Germinal center (tissue), 1 donor: ENCODE results near the gene DLX2.
A peak's percentile ranks its signal among the peaks of the same experiment; 100 is the strongest.

Experiments used
- DNase-seq: peaks from one replicate; pipeline ENCODE4 v3.0.0; 2012; ENCODE audit warnings: mixed read lengths, low spot score

DLX2 gene

GRCh38 chr2:172107690-172108586 lies 5.2 kb upstream of the DLX2 start:
- peak; percentile 1 for DNase-seq

GRCh38 chr2:172106108-172106961 lies 3.6 kb upstream of the DLX2 start:
- peak; percentile 52 for DNase-seq

GRCh38 chr2:172105471-172106107 lies 2.9 kb upstream of the DLX2 start:
- DNase-seq, result peak; percentile 2

- DNase-seq, result peak; percentile 77
These were observed 972 bp upstream of the DLX2 start for GRCh38 chr2:172103471-172104272.

DNA sequence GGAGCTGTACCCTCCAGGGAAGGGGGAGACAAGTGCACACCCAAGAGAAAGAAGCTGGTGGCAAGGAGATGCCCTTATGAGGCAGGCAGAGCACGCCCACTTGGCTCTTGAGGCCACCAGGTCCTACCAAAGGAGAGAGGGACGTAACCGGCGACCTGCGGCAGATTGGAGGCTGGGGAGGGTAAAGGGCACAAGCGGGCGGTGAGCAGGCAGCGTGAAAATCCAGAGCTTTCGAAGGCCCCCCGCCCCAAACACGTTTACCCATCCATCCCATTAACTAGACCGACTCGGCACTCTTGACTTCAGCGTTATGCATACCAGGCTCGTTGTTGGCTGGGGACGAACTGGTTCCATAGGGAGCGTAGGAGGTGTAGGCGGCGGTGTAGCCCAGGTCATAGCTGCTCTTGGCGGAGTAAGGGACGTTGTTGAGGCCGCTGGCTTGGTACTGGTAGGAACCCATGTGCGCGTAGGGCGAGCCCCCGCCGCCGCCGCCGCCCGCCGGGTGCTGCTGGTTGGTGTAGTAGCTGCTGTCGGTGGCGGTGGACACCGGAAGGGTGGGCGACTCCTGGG lies 794 bp downstream of the DLX2 start:
- DNase-seq, result peak; percentile 7

GRCh38 chr2:172100935-172101820 lies 1.5 kb downstream of the DLX2 start:
- peak; percentile 5 for DNase-seq

DNA sequence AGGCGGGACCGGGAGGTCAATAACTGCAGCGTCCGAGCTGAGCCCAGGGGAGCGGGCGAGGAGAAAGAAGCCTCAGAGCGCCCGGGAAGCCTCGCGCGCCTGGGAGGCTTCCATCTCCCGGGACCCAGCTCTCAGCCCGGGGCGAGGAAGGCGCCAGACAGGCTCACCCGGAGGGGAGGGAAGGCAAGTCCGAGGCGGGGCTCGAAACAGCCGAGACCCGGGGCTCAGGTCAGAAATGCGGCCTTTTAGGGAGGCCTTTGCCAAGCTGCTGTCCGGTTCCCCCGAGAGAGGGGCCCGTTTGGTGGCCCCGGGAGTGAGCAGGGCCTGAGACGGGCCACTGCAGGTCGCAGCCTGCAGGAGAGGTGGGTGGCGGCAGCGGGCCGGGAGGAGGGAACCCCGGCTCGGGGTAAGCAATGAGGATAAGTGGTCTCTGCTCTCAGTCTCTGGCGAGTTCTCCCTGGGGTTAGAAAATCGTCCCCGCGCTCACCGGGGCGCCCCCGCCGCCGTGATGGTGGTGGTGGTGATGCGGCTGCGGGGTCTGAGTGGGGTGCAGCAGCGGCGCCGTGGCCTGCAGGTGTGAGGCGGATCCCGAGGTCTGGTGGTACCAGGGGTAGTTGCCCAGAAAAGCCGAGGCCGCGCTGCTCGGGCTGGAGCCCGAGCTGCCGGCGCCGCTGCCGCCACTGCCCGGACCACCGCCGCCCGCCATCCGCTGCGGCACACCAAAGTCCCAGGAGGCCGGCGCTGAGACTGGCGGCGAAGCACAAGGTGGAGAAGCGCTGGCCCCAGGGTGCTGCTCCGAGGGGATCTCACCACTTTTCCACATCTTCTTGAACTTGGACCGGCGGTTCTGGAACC lies 2.4 kb downstream of the DLX2 start:
- no peak for DNase-seq

DNA sequence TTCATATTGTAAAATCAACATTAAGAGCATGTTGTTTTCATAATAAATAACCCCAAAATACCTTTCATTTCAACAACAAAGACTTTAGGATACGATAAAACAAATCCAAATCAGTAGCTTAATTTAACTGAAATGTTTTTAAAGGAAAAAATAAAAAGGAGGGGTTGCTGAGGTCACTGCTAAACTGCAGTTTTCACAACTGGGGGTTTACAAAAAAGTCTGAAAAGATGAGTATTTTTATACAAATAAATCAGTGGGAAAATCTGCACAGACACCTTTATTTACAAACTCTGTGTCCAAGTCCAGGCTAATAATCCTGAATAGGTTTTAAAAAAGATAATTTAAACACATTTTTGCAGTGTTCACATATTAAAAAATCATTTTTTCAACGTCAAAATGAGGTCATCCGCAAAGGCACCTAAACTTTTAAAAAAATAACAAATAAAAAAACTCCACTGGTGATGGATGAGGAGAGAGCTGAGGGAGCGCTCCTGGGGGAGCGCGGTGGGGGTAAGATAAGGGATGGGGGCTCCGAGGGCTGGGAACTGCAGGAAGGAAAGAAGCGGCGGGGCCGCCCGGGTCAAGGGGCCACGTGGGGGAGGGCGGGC lies 3.1 kb downstream of the DLX2 start:
- DNase-seq, result no peak

DNA sequence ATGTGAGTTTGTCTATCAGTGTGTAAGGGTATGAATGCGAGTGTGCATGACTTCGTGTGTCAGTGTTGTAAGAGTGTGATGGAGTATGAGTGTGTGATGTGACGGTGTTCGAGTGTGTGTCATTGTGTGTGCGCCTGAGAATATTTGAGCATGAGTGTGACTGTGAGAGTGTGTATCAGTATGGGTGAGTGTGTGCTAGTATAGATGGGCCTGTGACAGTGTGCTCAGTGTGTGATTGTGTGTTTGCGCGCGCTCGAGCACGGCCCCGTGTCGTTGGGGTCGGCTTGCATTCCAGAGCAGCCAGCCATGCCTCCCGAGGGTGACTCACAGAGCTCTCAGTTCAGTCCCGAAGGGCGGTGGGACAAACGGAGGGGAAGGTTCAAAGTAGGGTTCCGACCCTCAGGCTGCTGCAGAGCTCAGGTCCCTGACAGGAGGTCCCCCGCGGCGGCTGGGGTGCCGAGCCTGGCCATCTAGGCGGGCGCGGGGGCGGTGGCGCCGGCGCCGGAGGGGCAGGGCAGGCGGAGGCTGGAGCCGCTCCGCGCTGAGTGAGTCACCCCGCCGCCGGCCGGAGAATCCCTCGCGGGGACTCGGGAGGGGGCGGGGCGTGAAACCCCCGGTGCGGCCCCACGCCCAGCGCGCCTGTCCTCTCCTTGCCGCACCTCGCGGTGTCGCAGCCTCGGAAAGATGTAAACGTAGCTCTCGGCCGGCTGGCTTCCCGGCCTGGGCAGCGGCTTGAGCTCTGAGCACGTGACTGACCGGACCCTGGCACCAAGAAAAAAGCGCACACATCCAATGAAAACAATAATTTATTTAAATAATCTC lies 3.8 kb downstream of the DLX2 start:
- DNase-seq, result no peak

DNA sequence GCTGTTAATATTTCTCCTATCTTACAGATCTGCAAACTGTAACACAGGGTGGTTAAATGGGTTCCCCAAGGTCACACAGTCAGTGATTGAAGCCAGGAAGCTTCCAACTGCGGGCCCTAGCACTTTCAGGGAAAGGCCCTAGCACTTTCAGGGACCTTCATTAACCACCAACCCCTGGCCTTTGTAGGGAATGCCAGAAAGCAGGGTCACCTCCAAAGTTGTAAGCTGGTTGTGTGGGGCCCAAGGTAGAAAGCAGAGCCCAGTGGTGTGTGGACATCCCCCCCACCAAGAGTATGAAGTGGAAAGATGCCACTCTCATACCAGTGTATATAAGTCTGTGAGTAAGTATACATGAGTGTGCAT lies 4.4 kb downstream of the DLX2 start:
- no peak for DNase-seq

GRCh38 chr2:172097557-172098131 lies 5.1 kb downstream of the DLX2 start:
- DNase-seq, result no peak

GRCh38 chr2:172096626-172097547 lies 5.8 kb downstream of the DLX2 start:
- DNase-seq, result no peak

DNA sequence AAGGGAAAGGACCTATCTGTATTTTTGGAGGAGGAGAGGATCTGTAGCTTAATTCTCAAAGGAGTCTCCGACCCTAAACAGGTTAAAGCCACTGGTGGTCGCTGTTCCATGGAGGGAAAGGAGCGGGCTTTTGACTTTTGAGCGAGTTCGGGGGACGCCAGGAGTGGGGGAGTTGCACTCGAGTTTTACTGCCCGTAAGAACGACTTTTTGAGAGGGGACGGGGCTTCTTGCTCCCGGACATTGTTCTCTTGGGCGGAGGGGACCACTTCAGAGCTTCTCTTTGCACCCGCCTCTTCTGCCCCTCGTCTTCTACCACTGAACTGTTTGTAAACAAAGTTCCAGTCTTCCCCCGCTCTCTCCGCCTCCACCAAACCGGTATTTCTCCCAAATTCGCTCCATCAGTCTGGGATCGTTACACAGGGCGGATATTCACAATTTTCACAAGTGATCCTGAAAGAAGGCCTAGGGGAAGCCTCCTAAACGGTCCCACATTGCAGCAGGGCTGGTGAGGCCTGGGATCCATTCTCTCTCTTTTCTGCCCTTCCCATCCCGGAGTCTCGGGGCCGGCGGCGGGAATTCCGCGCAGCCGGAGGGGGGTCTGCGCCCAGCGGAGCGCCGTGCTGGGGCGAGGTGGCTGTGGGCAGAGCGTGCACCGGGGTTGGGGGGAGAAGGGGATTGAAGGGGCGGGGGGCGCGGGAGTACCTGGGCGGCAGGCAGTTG lies 6.6 kb downstream of the DLX2 start:
- no peak for DNase-seq

DNA sequence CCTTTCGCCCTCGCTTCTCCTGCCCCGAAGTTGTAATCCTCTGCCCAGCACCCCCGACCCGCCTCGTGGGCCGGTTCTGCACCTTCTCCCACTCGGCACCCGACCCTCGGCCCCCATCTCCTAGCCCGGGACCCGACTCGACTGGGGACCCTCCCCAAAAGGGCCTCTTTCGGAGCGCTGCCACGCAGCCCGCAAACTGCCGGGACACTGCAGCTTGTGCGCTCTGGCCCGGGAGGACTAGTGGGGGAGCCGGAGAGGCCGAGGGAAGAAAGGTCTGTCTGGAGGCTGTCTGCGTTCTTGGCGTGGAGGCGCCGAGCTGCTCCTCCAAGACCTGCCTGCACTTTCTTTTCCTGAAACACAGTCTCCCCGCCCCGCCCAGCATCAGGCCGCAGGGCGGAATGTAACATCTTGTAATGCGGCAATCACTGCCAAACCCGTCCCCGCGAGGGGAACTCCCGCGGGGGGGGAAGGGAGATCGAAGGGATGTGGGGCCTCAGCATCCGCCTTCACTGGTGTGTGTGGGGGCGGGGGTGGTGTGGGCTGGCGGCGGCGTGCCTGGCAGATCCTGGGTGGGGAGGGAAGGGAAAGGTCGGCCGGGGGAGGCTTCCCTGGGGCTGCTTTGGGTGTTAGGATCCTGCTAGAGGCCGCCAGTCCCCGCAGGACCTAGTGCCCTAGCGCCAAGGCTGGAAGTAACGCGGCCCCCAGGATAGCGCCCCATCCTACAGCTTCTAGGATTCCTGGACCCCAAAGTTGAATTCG lies 7.4 kb downstream of the DLX2 start:
- no peak for DNase-seq
